ENCODE measurements around the gene SPHK1. TPM values are rescaled to one million over a fixed set of nuclear protein-coding genes. Genes with fewer than 3 reads are reported as not detected.

The SPHK1 gene
- total RNA-seq, 2 donors from 2014 or later, result 6.6 to 34.1 TPM

GRCh38 chr17:76390003-76390421, 5.6 kb downstream of the SPHK1 start:
- Histone ChIP-seq H3K27ac (no peak overlapping the region), H3K9me3 (no peaks in the 10 kb centered on the region), H3K36me3 (no peaks in the 10 kb centered on the region), H3K4me3 (no peak overlapping the region), H3K27me3 (replicated peaks; ENCODE audit: insufficient read depth) (no peaks in the 10 kb centered on the region), H3K4me1 (replicated peaks) (no peaks in the 10 kb centered on the region)
- no peak for DNase-seq (ENCODE audit: low spot score)
- intact Hi-C loops (cut with DNase I), result no loop called here
- WGBS, result 78% methylated on average over 11 of the region's 11 CpGs
- no peak for TF ChIP-seq CTCF (IDR thresholded peaks at IDR 0.05)

GRCh38 chr17:76391200-76391715, 6.8 kb downstream of the SPHK1 start:
- Histone ChIP-seq H3K4me3 (no peak overlapping the region), H3K4me1 (replicated peaks) (no peaks in the 10 kb centered on the region), H3K27me3 (replicated peaks; ENCODE audit: insufficient read depth) (no peaks in the 10 kb centered on the region), H3K36me3 (peaks cover 0 to 9% of the 10 kb centered on the region in 2 donors), H3K9me3 (no peaks in the 10 kb centered on the region), H3K27ac (no peak overlapping the region)
- 91% methylated on average over 21 of the region's 21 CpGs for WGBS
- intact Hi-C loops (cut with DNase I), result no loop called here
- TF ChIP-seq POLR2AphosphoS5 (IDR thresholded peaks at IDR 0.05), result no peak
- no peak for TF ChIP-seq POLR2A (IDR thresholded peaks at IDR 0.05)
- no peak for TF ChIP-seq CTCF (IDR thresholded peaks at IDR 0.05)
- no peak for DNase-seq (ENCODE audit: low spot score)

GRCh38 chr17:76394166-76394565, 9.8 kb downstream of the SPHK1 start:
- intact Hi-C loops (cut with DNase I), result no loop called here
- no peaks in the 10 kb centered on the region for H3K9me3 ChIP-seq
- TF ChIP-seq POLR2AphosphoS5 (IDR thresholded peaks at IDR 0.05) (no peak), CTCF (IDR thresholded peaks at IDR 0.05) (no peak), POLR2A (IDR thresholded peaks at IDR 0.05) (no peak)
- WGBS, result 62% methylated on average over 10 of the region's 10 CpGs
- H3K4me1 ChIP-seq (replicated peaks), result no peaks in the 10 kb centered on the region
- H3K27ac ChIP-seq, result no peak overlapping the region
- DNase-seq (ENCODE audit: low spot score), result no peak
- H3K4me3 ChIP-seq, result no peak overlapping the region
- H3K36me3 ChIP-seq, result peaks cover 0 to 16% of the 10 kb centered on the region in 2 donors
- no peaks in the 10 kb centered on the region for H3K27me3 ChIP-seq (replicated peaks; ENCODE audit: insufficient read depth)

GRCh38 chr17:76395980-76396379, 11.6 kb downstream of the SPHK1 start:
- H3K9me3 ChIP-seq, result no peaks in the 10 kb centered on the region
- TF ChIP-seq POLR2A (IDR thresholded peaks at IDR 0.05) (no peak), CTCF (IDR thresholded peaks at IDR 0.05) (no peak), POLR2AphosphoS5 (IDR thresholded peaks at IDR 0.05) (no peak)
- no peak for DNase-seq (ENCODE audit: low spot score)
- no peaks in the 10 kb centered on the region for H3K27me3 ChIP-seq (replicated peaks; ENCODE audit: insufficient read depth)
- no peaks in the 10 kb centered on the region for H3K4me1 ChIP-seq (replicated peaks)
- no peak overlapping the region for H3K27ac ChIP-seq
- intact Hi-C loops (cut with DNase I), result no loop called here
- 91% methylated on average over 15 of the region's 15 CpGs for WGBS
- H3K4me3 ChIP-seq, result no peak overlapping the region
- peaks cover 4 to 16% of the 10 kb centered on the region in 2 donors for H3K36me3 ChIP-seq

- H3K36me3 ChIP-seq, result peaks cover 4 to 16% of the 10 kb centered on the region in 2 donors
- no peaks in the 10 kb centered on the region for H3K9me3 ChIP-seq
- intact Hi-C loops (cut with DNase I), result no loop called here
- DNase-seq (ENCODE audit: low spot score), result no peak
- no peak overlapping the region for H3K27ac ChIP-seq
- WGBS, result 82% methylated on average over 8 of the region's 8 CpGs
- H3K4me3 ChIP-seq, result no peak overlapping the region
- no peaks in the 10 kb centered on the region for H3K4me1 ChIP-seq (replicated peaks)
- H3K27me3 ChIP-seq (replicated peaks; ENCODE audit: insufficient read depth), result no peaks in the 10 kb centered on the region
- no peak for TF ChIP-seq CTCF (IDR thresholded peaks at IDR 0.05)
- no peak for TF ChIP-seq POLR2AphosphoS5 (IDR thresholded peaks at IDR 0.05)
- TF ChIP-seq POLR2A (IDR thresholded peaks at IDR 0.05), result no peak
Measured at GRCh38 chr17:76397184-76397583, 12.8 kb downstream of the SPHK1 start.
